H1 (cell line): ENCODE results near the gene MRPL52. TPM values are rescaled to one million over a fixed set of nuclear protein-coding genes. Genes with fewer than 3 reads are reported as not detected.

Source experiments
- CTCF ChIA-PET: fragments of 300-600 bp; sonication (Branson Sonifier 250); formaldehyde crosslinking; loops from one replicate; lab custom pipeline; 2021; ENCODE audit not compliant: partially characterized antibody; lab: Charles Lee
- POLR2A ChIA-PET: fragments of 300-600 bp; sonication (Branson Sonifier 250); formaldehyde crosslinking; loops from one replicate; lab custom pipeline; 2021; ENCODE audit warnings: inconsistent platforms; ENCODE audit not compliant: partially characterized antibody; lab: Charles Lee
- DNase-seq, 2 experiments: peaks; one replicate each; pipeline versions ENCODE4 v3.0.0 to v3.0.0-alpha.2; 2010 to 2022; ENCODE audit warnings: low spot score in 2 of 2, low read depth in 1 of 2, mixed read lengths in 1 of 2
- FAIRE-seq: peaks from 2 replicates; lab custom pipeline; 2011; peaks lifted over from hg19 to GRCh38; lab: Jason Lieb, UNC
- H2AFZ ChIP-seq: 2 replicates; pipeline ENCODE4 v1.8.1; 2012; ENCODE audit warnings: low read length, inconsistent platforms
- H2AK5ac ChIP-seq: 2 replicates; pipeline ENCODE4 v1.6.1; 2013; ENCODE audit warnings: low read depth, low read length
- H2BK120ac ChIP-seq: replicated peaks from 2 replicates; pipeline ENCODE3; 2013; ENCODE audit warnings: low read depth, low read length, inconsistent platforms
- H2BK12ac ChIP-seq: 2 replicates; pipeline ENCODE4 v1.6.1; 2013; ENCODE audit warnings: low read depth, low read length
- H2BK15ac ChIP-seq: 2 replicates; pipeline ENCODE4 v1.6.1; 2013; ENCODE audit warnings: low read length
- H2BK20ac ChIP-seq: 2 replicates; pipeline ENCODE4 v1.6.1; 2013; ENCODE audit warnings: low read length
- H2BK5ac ChIP-seq: 2 replicates; pipeline ENCODE4 v1.6.1; 2013; ENCODE audit warnings: low read depth, low read length
- H3K14ac ChIP-seq: 2 replicates; pipeline ENCODE4 v1.6.1; 2013; ENCODE audit warnings: inconsistent platforms; ENCODE audit not compliant: insufficient read length
- H3K18ac ChIP-seq: 2 replicates; pipeline ENCODE4 v1.6.1; 2013; ENCODE audit warnings: low read length; ENCODE audit errors: extremely low read depth
- H3K23ac ChIP-seq: 2 replicates; pipeline ENCODE4 v1.6.1; 2013; ENCODE audit warnings: inconsistent platforms; ENCODE audit not compliant: insufficient read length
- H3K23me2 ChIP-seq: 2 replicates; pipeline ENCODE4 v1.6.1; 2013; ENCODE audit warnings: low read depth, low read length
- H3K27ac ChIP-seq: 2 replicates; pipeline ENCODE4 v1.6.1; 2011; ENCODE audit warnings: low read depth, low read length, inconsistent platforms
- H3K27me3 ChIP-seq, 4 experiments: replicated peaks in 1 of 4; 1 replicate in 1 of 4; 2 replicates in 3 of 4; pipeline versions ENCODE4 v1.6.1 to v1.8.1; 2011 to 2013; ENCODE audit warnings: low read length in 3 of 4, mild to moderate bottlenecking in 3 of 4, inconsistent platforms in 2 of 4, mixed read lengths in 2 of 4, moderate library complexity in 1 of 4; ENCODE audit not compliant: control insufficient read depth in 3 of 4, insufficient read depth in 3 of 4; ENCODE audit errors: extremely low read depth in 1 of 4
- H3K36me3 ChIP-seq, 4 experiments: 2 replicates each; pipeline versions ENCODE4 v1.6.1 to v1.8.1; 2011 to 2013; ENCODE audit warnings: mild to moderate bottlenecking in 4 of 4, low read length in 3 of 4, moderate library complexity in 2 of 4, control low read depth in 1 of 4, inconsistent platforms in 1 of 4; ENCODE audit not compliant: insufficient read depth in 4 of 4, control insufficient read depth in 2 of 4
- H3K4ac ChIP-seq: replicated peaks from 2 replicates; pipeline ENCODE3; 2013; ENCODE audit warnings: low read length, low read depth, mixed read lengths, inconsistent platforms; ENCODE audit not compliant: insufficient read length
- H3K4me1 ChIP-seq, 4 experiments: replicated peaks in 1 of 4; 1 replicate in 1 of 4; 2 replicates in 3 of 4; pipeline versions ENCODE4 v1.6.1 to v1.8.1; 2011 to 2013; ENCODE audit warnings: low read length in 3 of 4, inconsistent platforms in 2 of 4, mixed read lengths in 1 of 4; ENCODE audit not compliant: insufficient read depth in 4 of 4, control insufficient read depth in 3 of 4
- H3K4me2 ChIP-seq, 2 experiments: 2 replicates each; pipeline versions ENCODE4 v1.6.1 to v1.8.1; 2011 to 2013; ENCODE audit warnings: low read depth in 2 of 2, low read length in 2 of 2, control low read depth in 1 of 2, inconsistent platforms in 1 of 2, mild to moderate bottlenecking in 1 of 2; ENCODE audit not compliant: insufficient read depth in 1 of 2
- H3K4me3 ChIP-seq, 4 experiments: fragments of 200-600, 300-600 bp in 1 of 4; sonication (generic), shearing (Covaris generic), sonication (Bioruptor Twin) in 1 of 4; 2 replicates each; pipeline versions ENCODE4 v1.5.1 to v1.8.1; 2011 to 2016; ENCODE audit warnings: low read length in 4 of 4, low read depth in 3 of 4, control low read depth in 2 of 4, inconsistent platforms in 2 of 4, mild to moderate bottlenecking in 2 of 4, mixed read lengths in 1 of 4, moderate library complexity in 1 of 4; ENCODE audit not compliant: insufficient read depth in 2 of 4; ENCODE audit errors: extremely low read depth in 1 of 4
- H3K56ac ChIP-seq: replicated peaks from 2 replicates; pipeline ENCODE3; 2013; ENCODE audit warnings: low read depth, mild to moderate bottlenecking, mixed read lengths, low read length, inconsistent platforms; ENCODE audit not compliant: insufficient read length
- H3K79me1 ChIP-seq: 2 replicates; pipeline ENCODE4 v1.6.1; 2013; ENCODE audit warnings: low read depth, low read length, control low read depth
- H3K79me2 ChIP-seq, 2 experiments: 2 replicates each; pipeline versions ENCODE4 v1.6.1 to v1.8.1; 2012 to 2013; ENCODE audit warnings: low read length in 2 of 2, mild to moderate bottlenecking in 2 of 2, inconsistent platforms in 1 of 2; ENCODE audit not compliant: insufficient read depth in 2 of 2, control insufficient read depth in 1 of 2
- H3K9ac ChIP-seq, 4 experiments: replicated peaks in 1 of 4; 1 replicate in 1 of 4; 2 replicates in 3 of 4; pipeline versions ENCODE4 v1.6.1 to v1.8.1; 2011 to 2013; ENCODE audit warnings: low read depth in 3 of 4, low read length in 3 of 4, control low read depth in 2 of 4, mild to moderate bottlenecking in 2 of 4, moderate library complexity in 2 of 4, inconsistent platforms in 1 of 4; ENCODE audit errors: extremely low read depth in 1 of 4
- H3K9me3 ChIP-seq, 2 experiments: 2 replicates each; pipeline versions ENCODE4 v1.6.1 to v1.8.1; 2012 to 2013; ENCODE audit warnings: mild to moderate bottlenecking in 2 of 2, moderate library complexity in 2 of 2, control low read depth in 1 of 2, inconsistent platforms in 1 of 2, low read depth in 1 of 2, low read length in 1 of 2, mixed read lengths in 1 of 2; ENCODE audit not compliant: insufficient read depth in 2 of 2
- H4K20me1 ChIP-seq, 2 experiments: replicated peaks in 1 of 2; 2 replicates each; pipeline versions ENCODE3 to v1.8.1; 2011 to 2013; ENCODE audit warnings: inconsistent platforms in 2 of 2, low read length in 2 of 2, mild to moderate bottlenecking in 1 of 2; ENCODE audit not compliant: insufficient read depth in 2 of 2, control insufficient read depth in 1 of 2
- H4K5ac ChIP-seq: 2 replicates; pipeline ENCODE4 v1.6.1; 2013; ENCODE audit warnings: low read length, low read depth, mixed read lengths, inconsistent platforms; ENCODE audit not compliant: insufficient read length
- H4K8ac ChIP-seq: 2 replicates; pipeline ENCODE4 v1.8.0; 2013; ENCODE audit warnings: mild to moderate bottlenecking, moderate library complexity, low read length, inconsistent platforms; ENCODE audit not compliant: insufficient read depth; ENCODE audit errors: extremely low read depth
- H4K91ac ChIP-seq: replicated peaks from 2 replicates; pipeline ENCODE3; 2013; ENCODE audit warnings: low read length, mixed read lengths, inconsistent platforms; ENCODE audit not compliant: insufficient read length
- CREB1 ChIP-seq: IDR thresholded peaks from 2 replicates; pipeline ENCODE4 v1.6.1; 2012; ENCODE audit warnings: inconsistent platforms
- HDAC2 ChIP-seq, 2 experiments: fragments of 300-600 bp in 1 of 2; sonication (generic) in 1 of 2; IDR thresholded peaks; 2 replicates each; pipeline ENCODE4 v1.6.1; 2011 to 2012; ENCODE audit warnings: low read depth in 2 of 2, low read length in 2 of 2, mild to moderate bottlenecking in 2 of 2, moderate library complexity in 2 of 2, borderline replicate concordance in 1 of 2, inconsistent platforms in 1 of 2
- JUND ChIP-seq: IDR thresholded peaks from 2 replicates; pipeline ENCODE4 v1.6.1; 2011; ENCODE audit warnings: mild to moderate bottlenecking, improper control_type of control experiment, low read length
- KDM4A ChIP-seq: IDR thresholded peaks from one replicate; pipeline ENCODE4 v1.7.1; 2012; ENCODE audit warnings: low read depth, mild to moderate bottlenecking, moderate library complexity, low read length, inconsistent platforms; ENCODE audit not compliant: severe bottlenecking
- PHF8 ChIP-seq: fragments of 200-600 bp; sonication (generic); conservative IDR thresholded peaks from 2 replicates; pipeline ENCODE4 v1.7.1; 2012; ENCODE audit warnings: low read depth, mild to moderate bottlenecking, inconsistent platforms, low read length, moderate library complexity
- SP1 ChIP-seq: IDR thresholded peaks from 2 replicates; pipeline ENCODE4 v1.6.1; 2011; ENCODE audit warnings: low read depth, low read length
- SRF ChIP-seq: IDR thresholded peaks from 2 replicates; pipeline ENCODE4 v1.6.1; 2011; ENCODE audit warnings: mild to moderate bottlenecking, low read depth, low read length, moderate library complexity
- TAF7 ChIP-seq: optimal IDR thresholded peaks from 2 replicates; pipeline ENCODE3; 2011; ENCODE audit warnings: low read depth, mild to moderate bottlenecking, inconsistent platforms, low read length, moderate library complexity, borderline replicate concordance
- TBP ChIP-seq: IDR thresholded peaks from 2 replicates; pipeline ENCODE4 v1.6.1; 2011; ENCODE audit warnings: low read depth, low read length, improper control_type of control experiment
- WGBS, 2 experiments: shearing (Covaris generic) in 1 of 2; methylation state at CpG; one replicate each; pipeline versions ENCODE4 v1.1.6 to v1.1.7; 2013 to 2015; ENCODE audit warnings: low lambda C conversion rate in 2 of 2, mixed read lengths in 2 of 2, inconsistent platforms in 1 of 2, low coverage in 1 of 2, missing lambda C conversion rate in 1 of 2; ENCODE audit not compliant: insufficient replicate concordance in 2 of 2, insufficient coverage in 1 of 2, insufficient read length in 1 of 2; ENCODE audit errors: extremely low coverage in 1 of 2, missing lambda C conversion rate in 1 of 2; 5-methylcytosine and 5-hydroxymethylcytosine counted together
- polyA plus RNA-seq, 7 experiments: library from polyadenylated mRNA; depleted of rRNA in 3 of 7; stranded (reverse) in 5 of 7; unstranded in 2 of 7; fragments of >200 nt in 5 of 7; fragments of 200-250 nt in 2 of 7; gene quantifications; 1 replicate in 5 of 7; 2 replicates in 1 of 7; 4 replicates in 1 of 7; pipeline versions ENCODE4 v1.2.1 to v1.2.3, GENCODE V29; 2011 to 2013; ENCODE audit warnings: missing spikeins in 2 of 7, mixed read lengths in 2 of 7
- total RNA-seq: library from RNA; stranded (reverse); fragmentation: NEBNext Ultra II Directional; extraction: Animal tissue kit (Norgen Biotek cat#: 25700); gene quantifications from 2 replicates; pipeline ENCODE4 v1.2.1, GENCODE V29; 2021
- TF ChIP-seq, protein P1 (sequence below): IDR thresholded peaks from 2 replicates; pipeline ENCODE4 v1.6.1; 2012; ENCODE audit warnings: low read length, inconsistent platforms

MRPL52 gene
- total and polyA plus RNA-seq, 2 of the 8 experiments (the other 6 are each of a cell fraction or from before 2014, with no cell fraction given) = 70.5 to 176 TPM

DNA sequence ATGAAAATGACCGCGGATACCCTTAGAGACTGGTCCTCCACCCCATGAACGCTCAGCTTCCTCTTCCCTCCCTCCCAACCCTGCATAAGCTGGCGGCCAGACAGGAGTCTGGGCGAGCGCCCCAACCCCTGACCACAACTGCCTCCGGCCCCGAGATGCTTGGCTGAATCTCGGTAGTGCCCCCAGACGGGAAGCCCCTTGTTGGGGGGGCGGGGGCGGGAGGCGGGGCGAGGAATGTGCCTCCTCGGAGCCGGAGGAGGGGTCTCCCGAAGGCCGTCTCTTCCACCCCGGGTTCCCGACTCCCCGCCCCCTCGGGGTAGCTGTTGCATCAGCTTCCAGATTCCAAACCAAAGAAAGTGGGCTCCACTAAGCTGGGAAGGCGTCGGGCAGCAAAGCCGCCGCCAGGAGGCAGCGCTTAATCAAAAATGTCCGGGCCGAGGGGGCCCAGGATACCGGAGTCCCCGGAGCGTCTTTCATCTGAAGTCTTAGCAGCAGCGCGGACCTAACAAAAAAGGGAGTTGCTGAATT, 7.1 kb upstream of the MRPL52 start:
- Histone ChIP-seq H3K18ac (peak overlapping the region; percentile 98), H2BK12ac (peak overlapping the region; percentile 97; the same call in 1 of the 2 replicates), H2AK5ac (0 out of 2 replicates have a peak overlapping the region, but pooled peaks have one; percentile 30), H3K27me3 (no peaks in the 10 kb centered on the region), H3K4me3 (peak overlapping the region; percentile 57 to 94 (median 76)), H3K4me1 (peaks cover 16 to 26% (median 20%) of the 10 kb centered on the region in 4 experiments), H3K23ac (no peak overlapping the region), H3K23me2 (peaks cover 12% of the 10 kb centered on the region), H3K9ac (peak overlapping the region; percentile 63 to 93 (median 88)), H2AFZ (peak overlapping the region; percentile 26; the same call in 1 of the 2 replicates), H2BK5ac (peak overlapping the region; percentile 96), H3K14ac (peak overlapping the region; percentile 57), H3K56ac (peak overlapping the region; percentile 89), H2BK120ac (peak overlapping the region; percentile 68), H4K20me1 (no peaks in the 10 kb centered on the region), H3K27ac (peak overlapping the region; percentile 95), H4K5ac (peak overlapping the region; percentile 64), H4K91ac (peak overlapping the region; percentile 99), H2BK15ac (no peak overlapping the region), H3K79me2 (no peaks in the 10 kb centered on the region), H4K8ac (peak overlapping the region; percentile 99), H3K4ac (peak overlapping the region; percentile 96), H3K79me1 (no peaks in the 10 kb centered on the region), H3K9me3 (no peaks in the 10 kb centered on the region), H2BK20ac (peak overlapping the region; percentile 86; the same call in 1 of the 2 replicates), H3K36me3 (no peaks in the 10 kb centered on the region), H3K4me2 (peak overlapping the region; percentile 89 to 90)
- DNase-seq (peak; percentile 92 to 95), FAIRE-seq (no peak)
- POLR2A ChIA-PET = interaction anchor here (0.6 to 7.1 kb wide), 34 partner anchors 9 to 273 kb away, joined by 3 to 136 read pairs (median 5); partner anchors contain the start of genes AJUBA, LRP10, MMP14 and OXA1L
- CTCF ChIA-PET = interaction anchor here (0.6 to 53.1 kb wide), 26 partner anchors 10 to 708 kb away, joined by 3 to 1562 read pairs (median 4); partner anchors contain the start of genes HAUS4, LRP10, MMP14 and OXA1L
- WGBS, 2 experiments = 3% methylated on average over 27 of the region's 34 CpGs; no CpG with 5 or more reads in 1 of the 2 experiments
- TF ChIP-seq, protein P1, sequence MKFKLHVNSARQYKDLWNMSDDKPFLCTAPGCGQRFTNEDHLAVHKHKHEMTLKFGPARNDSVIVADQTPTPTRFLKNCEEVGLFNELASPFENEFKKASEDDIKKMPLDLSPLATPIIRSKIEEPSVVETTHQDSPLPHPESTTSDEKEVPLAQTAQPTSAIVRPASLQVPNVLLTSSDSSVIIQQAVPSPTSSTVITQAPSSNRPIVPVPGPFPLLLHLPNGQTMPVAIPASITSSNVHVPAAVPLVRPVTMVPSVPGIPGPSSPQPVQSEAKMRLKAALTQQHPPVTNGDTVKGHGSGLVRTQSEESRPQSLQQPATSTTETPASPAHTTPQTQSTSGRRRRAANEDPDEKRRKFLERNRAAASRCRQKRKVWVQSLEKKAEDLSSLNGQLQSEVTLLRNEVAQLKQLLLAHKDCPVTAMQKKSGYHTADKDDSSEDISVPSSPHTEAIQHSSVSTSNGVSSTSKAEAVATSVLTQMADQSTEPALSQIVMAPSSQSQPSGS = 0 out of 2 replicates have a peak, but pooled peaks have one; percentile 25
- TF ChIP-seq PHF8 (peak; percentile 73; the same call in 1 of the 2 replicates), TAF7 (peak; percentile 74), SRF (peak; percentile 30; the same call in 1 of the 2 replicates), CREB1 (no peak), JUND (peak; percentile 84), KDM4A (no peak), HDAC2 (IDR thresholded peaks at IDR 0.05; ENCODE audit: borderline replicate concordance in 1 of 2, low read depth in 2 of 2, low read length in 2 of 2) (0 out of 4 replicates have a peak, but pooled peaks of 1 of the 2 experiments have one; percentile 62), TBP (0 out of 2 replicates have a peak, but pooled peaks have one; percentile 34), SP1 (peak; percentile 62; the same call in 1 of the 2 replicates)
